HEK293 (cell line): Measurements from ENCODE around the gene GRK3.

Experiments used
- CTCF ChIA-PET: fragments of 350-600 bp; formaldehyde crosslinking; extraction: SDS; loops from one replicate; lab custom pipeline; 2021; ENCODE audit warnings: antibody characterized with exemption; lab: Yijun Ruan, JAX
- POLR2A ChIA-PET: fragments of 300-600 bp; formaldehyde crosslinking; extraction: SDS; loops from one replicate; lab custom pipeline; 2020; ENCODE audit warnings: antibody characterized with exemption, inconsistent platforms; lab: Yijun Ruan, JAX
- H3K27ac ChIP-seq: fragments of 200-500 bp; sonication (Bioruptor generic); 2 replicates; pipeline ENCODE4 v1.5.1; 2014; ENCODE audit warnings: low read depth, low read length, control low read depth, inconsistent platforms; ENCODE audit errors: extremely low read depth
- H3K36me3 ChIP-seq, 2 experiments: fragments of 200-500 bp in 1 of 2; sonication (Bioruptor generic) in 1 of 2; 1 replicate in 1 of 2; 2 replicates in 1 of 2; pipeline ENCODE4 v1.5.1; 2014 to 2017; ENCODE audit warnings: inconsistent platforms in 2 of 2, low read length in 2 of 2; ENCODE audit not compliant: control insufficient read depth in 2 of 2, insufficient read depth in 1 of 2
- H3K4me1 ChIP-seq: fragments of 200-500 bp; sonication (Bioruptor generic); 2 replicates; pipeline ENCODE4 v1.5.1; 2014; ENCODE audit warnings: mild to moderate bottlenecking, low read length, inconsistent platforms; ENCODE audit not compliant: control insufficient read depth, insufficient read depth
- H3K4me3 ChIP-seq: 2 replicates; pipeline ENCODE4 v1.5.1; 2011; ENCODE audit warnings: low read depth, mild to moderate bottlenecking, control low read depth, low read length, moderate library complexity
- H3K9me3 ChIP-seq: fragments of 200-500 bp; sonication (Bioruptor generic); 2 replicates; pipeline ENCODE4 v1.5.1; 2014; ENCODE audit warnings: low read depth, low read length, inconsistent platforms; ENCODE audit not compliant: control insufficient read depth, insufficient read depth
- BCL11A ChIP-seq: fragments of 450-650 bp; formaldehyde crosslinking; IDR thresholded peaks from 2 replicates; pipeline ENCODE4 v1.5.1; 2016; ENCODE audit warnings: low read depth, missing biosample characterization, missing genetic modification characterization
- EGR2 ChIP-seq: fragments of 450-650 bp; formaldehyde crosslinking; IDR thresholded peaks from 2 replicates; pipeline ENCODE4 v1.5.1; 2016; ENCODE audit warnings: low read depth, missing biosample characterization, missing genetic modification characterization
- FEZF1 ChIP-seq: fragments of 450-650 bp; formaldehyde crosslinking; IDR thresholded peaks from 2 replicates; pipeline ENCODE4 v1.5.1; 2016; ENCODE audit warnings: missing biosample characterization, missing genetic modification characterization
- GLIS2 ChIP-seq: fragments of 450-650 bp; formaldehyde crosslinking; IDR thresholded peaks from 2 replicates; pipeline ENCODE4 v1.5.1; 2016; ENCODE audit warnings: missing biosample characterization, missing genetic modification characterization
- KLF17 ChIP-seq: fragments of 450-650 bp; formaldehyde crosslinking; IDR thresholded peaks from 2 replicates; pipeline ENCODE4 v1.5.1; 2016; ENCODE audit warnings: missing biosample characterization, missing genetic modification characterization
- KLF7 ChIP-seq: fragments of 450-650 bp; formaldehyde crosslinking; IDR thresholded peaks from 2 replicates; pipeline ENCODE4 v1.5.1; 2016; ENCODE audit warnings: missing biosample characterization, missing genetic modification characterization, borderline replicate concordance
- MEIS1 ChIP-seq: sonication (generic); formaldehyde crosslinking; IDR thresholded peaks from 2 replicates; pipeline ENCODE4 v1.8.1; 2022; ENCODE audit warnings: missing genetic modification reagents, mild to moderate bottlenecking, borderline replicate concordance
- MZF1 ChIP-seq: fragments of 450-650 bp; formaldehyde crosslinking; IDR thresholded peaks from 2 replicates; pipeline ENCODE4 v1.5.1; 2017; ENCODE audit warnings: missing biosample characterization, missing genetic modification characterization, borderline replicate concordance
- RBAK ChIP-seq: fragments of 450-650 bp; formaldehyde crosslinking; IDR thresholded peaks from 2 replicates; pipeline ENCODE4 v1.5.1; 2016; ENCODE audit warnings: missing biosample characterization, missing genetic modification characterization
- SCRT1 ChIP-seq: fragments of 450-650 bp; formaldehyde crosslinking; IDR thresholded peaks from 2 replicates; pipeline ENCODE4 v1.5.1; 2016; ENCODE audit warnings: missing biosample characterization, missing genetic modification characterization, borderline replicate concordance
- TSHZ1 ChIP-seq: fragments of 450-650 bp; formaldehyde crosslinking; IDR thresholded peaks from 2 replicates; pipeline ENCODE4 v1.5.1; 2016; ENCODE audit warnings: missing biosample characterization, missing genetic modification characterization, borderline replicate concordance
- ZFP3 ChIP-seq: fragments of 450-650 bp; formaldehyde crosslinking; IDR thresholded peaks from 2 replicates; pipeline ENCODE4 v1.5.1; 2016; ENCODE audit warnings: low read depth, missing biosample characterization, missing genetic modification characterization
- ZNF174 ChIP-seq: fragments of 450-650 bp; formaldehyde crosslinking; IDR thresholded peaks from 2 replicates; pipeline ENCODE4 v1.5.0; 2017; ENCODE audit warnings: missing biosample characterization, mild to moderate bottlenecking, missing genetic modification characterization
- ZNF175 ChIP-seq: fragments of 450-650 bp; formaldehyde crosslinking; IDR thresholded peaks from 2 replicates; pipeline ENCODE4 v1.5.1; 2016; ENCODE audit warnings: missing biosample characterization, missing genetic modification characterization
- ZNF202 ChIP-seq: fragments of 450-650 bp; formaldehyde crosslinking; IDR thresholded peaks from 2 replicates; pipeline ENCODE4 v1.5.1; 2016; ENCODE audit warnings: missing biosample characterization, missing genetic modification characterization, borderline replicate concordance
- ZNF23 ChIP-seq: fragments of 450-650 bp; formaldehyde crosslinking; IDR thresholded peaks from 2 replicates; pipeline ENCODE4 v1.5.1; 2016; ENCODE audit warnings: missing biosample characterization, missing genetic modification characterization, borderline replicate concordance
- ZNF449 ChIP-seq: fragments of 450-650 bp; formaldehyde crosslinking; IDR thresholded peaks from 2 replicates; pipeline ENCODE4 v1.5.1; 2017; ENCODE audit warnings: missing biosample characterization, mild to moderate bottlenecking, missing genetic modification characterization, moderate library complexity
- ZNF473 ChIP-seq: fragments of 450-650 bp; formaldehyde crosslinking; IDR thresholded peaks from 2 replicates; pipeline ENCODE4 v1.5.1; 2017; ENCODE audit warnings: missing biosample characterization, missing genetic modification characterization
- ZNF48 ChIP-seq: fragments of 450-650 bp; formaldehyde crosslinking; IDR thresholded peaks from 2 replicates; pipeline ENCODE4 v1.5.1; 2016; ENCODE audit warnings: missing biosample characterization, missing genetic modification characterization
- ZNF513 ChIP-seq: fragments of 450-650 bp; IDR thresholded peaks from 2 replicates; pipeline ENCODE4 v1.5.1; 2018; ENCODE audit warnings: missing biosample characterization, missing genetic modification characterization
- ZNF561 ChIP-seq: fragments of 450-650 bp; IDR thresholded peaks from 2 replicates; pipeline ENCODE4 v1.5.1; 2018; ENCODE audit warnings: missing biosample characterization, missing genetic modification characterization, borderline replicate concordance
- ZNF585B ChIP-seq: fragments of 450-650 bp; formaldehyde crosslinking; IDR thresholded peaks from 2 replicates; pipeline ENCODE4 v1.5.1; 2016; ENCODE audit warnings: missing biosample characterization, missing genetic modification characterization
- ZNF600 ChIP-seq: fragments of 450-650 bp; formaldehyde crosslinking; IDR thresholded peaks from 2 replicates; pipeline ENCODE4 v1.5.1; 2016; ENCODE audit warnings: missing biosample characterization, missing genetic modification characterization
- ZNF654 ChIP-seq: fragments of 450-650 bp; formaldehyde crosslinking; IDR thresholded peaks from 2 replicates; pipeline ENCODE4 v1.5.1; 2016; ENCODE audit warnings: low read depth, missing biosample characterization, missing genetic modification characterization
- ZNF658 ChIP-seq: fragments of 450-650 bp; formaldehyde crosslinking; IDR thresholded peaks from 2 replicates; pipeline ENCODE4; 2016; ENCODE audit warnings: missing biosample characterization, missing genetic modification characterization
- ZNF692 ChIP-seq: fragments of 450-650 bp; formaldehyde crosslinking; IDR thresholded peaks from 2 replicates; pipeline ENCODE4 v1.5.1; 2016; ENCODE audit warnings: missing biosample characterization, missing genetic modification characterization
- ZNF792 ChIP-seq: fragments of 450-650 bp; formaldehyde crosslinking; IDR thresholded peaks from 2 replicates; pipeline ENCODE4 v1.5.1; 2016; ENCODE audit warnings: missing biosample characterization, missing genetic modification characterization
- ZSCAN16 ChIP-seq: fragments of 450-650 bp; formaldehyde crosslinking; IDR thresholded peaks from 2 replicates; pipeline ENCODE4 v1.5.1; 2016; ENCODE audit warnings: missing biosample characterization, missing genetic modification characterization
- ZSCAN30 ChIP-seq: fragments of 450-650 bp; IDR thresholded peaks from 2 replicates; pipeline ENCODE4 v1.5.1; 2018; ENCODE audit warnings: missing biosample characterization, mild to moderate bottlenecking, missing genetic modification characterization, moderate library complexity

The GRK3 gene

GRCh38 chr22:25690798-25691197 is 126.3 kb downstream of the GRK3 start (continued):
- TF ChIP-seq ZNF175 (tag by site-specific recombination) (no peak), RBAK (tag by site-specific recombination) (no peak), ZNF654 (tag by site-specific recombination) (no peak), KLF7 (tag by site-specific recombination) (no peak), MZF1 (tag by site-specific recombination) (no peak), ZNF473 (no peak), ZNF585B (tag by site-specific recombination) (no peak), EGR2 (tag by site-specific recombination) (no peak), ZSCAN30 (tag by site-specific recombination) (no peak), ZNF23 (tag by site-specific recombination) (no peak), FEZF1 (no peak), SCRT1 (tag by site-specific recombination) (no peak), ZNF174 (no peak)

GRCh38 chr22:25692397-25693267 is 128.2 kb downstream of the GRK3 start:
- ChIA-PET POLR2A (no interaction called here), CTCF (interaction anchor here (1.2 kb wide), 1 partner anchor 614 kb away, joined by 3 read pairs; no protein-coding TSS in a partner anchor)
- Histone ChIP-seq H3K27ac (no peak overlapping the region), H3K4me1 (no peaks in the 10 kb centered on the region), H3K36me3 (peaks cover 8 to 18% of the 10 kb centered on the region in 2 experiments; a peak in 2 of 3 replicates), H3K9me3 (no peaks in the 10 kb centered on the region), H3K4me3 (no peak overlapping the region)
- TF ChIP-seq ZFP3 (tag by site-specific recombination): no peak
- no peak for TF ChIP-seq ZNF692 (tag by site-specific recombination)
- no peak for TF ChIP-seq ZSCAN16
- TF ChIP-seq MEIS1 (CRISPR knock-in tag): no peak
- no peak for TF ChIP-seq ZNF561 (tag by site-specific recombination)
- TF ChIP-seq ZNF174: no peak
- TF ChIP-seq TSHZ1: no peak
- TF ChIP-seq ZNF658 (tag by site-specific recombination): no peak
- TF ChIP-seq ZNF513 (tag by site-specific recombination): no peak
- TF ChIP-seq BCL11A (tag by site-specific recombination): no peak
- no peak for TF ChIP-seq ZNF48 (tag by site-specific recombination)
- no peak for TF ChIP-seq ZNF792 (tag by site-specific recombination)
- TF ChIP-seq ZNF449 (tag by site-specific recombination): no peak
- TF ChIP-seq ZNF600 (tag by site-specific recombination): no peak
- no peak for TF ChIP-seq ZNF202 (tag by site-specific recombination)
- no peak for TF ChIP-seq KLF17
- no peak for TF ChIP-seq GLIS2 (tag by site-specific recombination)
